HepG2 (cell line): ENCODE measurements around the gene MICA. TPM values are rescaled to one million over a fixed set of nuclear protein-coding genes. Genes with fewer than 3 reads are reported as not detected.

ENCODE experiments used
- KDM5A ChIP-seq: fragments of 200-600 bp; sonication (generic); IDR thresholded peaks from 2 replicates; pipeline ENCODE4 v1.7.0; 2018; ENCODE audit warnings: antibody characterized with exemption, mild to moderate bottlenecking, low read length, borderline replicate concordance
- NAIF1 ChIP-seq: sonication (generic); formaldehyde crosslinking; IDR thresholded peaks from 2 replicates; pipeline ENCODE4 v1.5.0; 2020; ENCODE audit warnings: mild to moderate bottlenecking, missing genetic modification reagents, borderline replicate concordance
- PPARG ChIP-seq: conservative IDR thresholded peaks from 2 replicates; pipeline ENCODE4 v1.6.1; 2016; ENCODE audit warnings: missing biosample characterization, missing genetic modification reagents
- SOX6 ChIP-seq, 2 experiments: fragments of 450-650 bp in 1 of 2; sonication (generic) in 1 of 2; formaldehyde crosslinking in 1 of 2; IDR thresholded peaks; 2 replicates each; pipeline versions ENCODE4 v1.4.0 to v1.6.1; 2017 to 2020; ENCODE audit warnings: antibody characterized with exemption in 1 of 2, mild to moderate bottlenecking in 1 of 2, missing genetic modification reagents in 1 of 2
- STAT5B ChIP-seq: sonication (generic); formaldehyde crosslinking; IDR thresholded peaks from 2 replicates; pipeline ENCODE4 v1.4.0; 2020; ENCODE audit warnings: missing genetic modification reagents
- THAP11 ChIP-seq: IDR thresholded peaks from 2 replicates; pipeline ENCODE4 v1.6.1; 2016; ENCODE audit warnings: missing biosample characterization, missing genetic modification reagents
- ZBTB42 ChIP-seq: sonication (generic); formaldehyde crosslinking; IDR thresholded peaks from 2 replicates; pipeline ENCODE4 v1.5.0; 2020; ENCODE audit warnings: mild to moderate bottlenecking, missing genetic modification reagents
- ZNF24 ChIP-seq: fragments of 450-650 bp; IDR thresholded peaks from 2 replicates; pipeline ENCODE4 v1.6.1; 2017; ENCODE audit warnings: antibody characterized with exemption, mild to moderate bottlenecking
- ZNF274 ChIP-seq: sonication (generic); formaldehyde crosslinking; IDR thresholded peaks from 2 replicates; pipeline ENCODE4 v1.5.1; 2020; ENCODE audit warnings: mild to moderate bottlenecking, missing genetic modification reagents
- ZNF660 ChIP-seq: sonication (generic); formaldehyde crosslinking; IDR thresholded peaks from 2 replicates; pipeline ENCODE4 v1.5.1; 2020; ENCODE audit warnings: mild to moderate bottlenecking, low read depth, missing genetic modification reagents, borderline replicate concordance
- ZNF841 ChIP-seq: sonication (generic); formaldehyde crosslinking; IDR thresholded peaks from 2 replicates; pipeline ENCODE4 v1.8.1; 2023; ENCODE audit warnings: missing genetic modification reagents, borderline replicate concordance
- polyA plus RNA-seq, 8 experiments: library from polyadenylated mRNA; depleted of rRNA in 3 of 8; stranded (reverse) in 7 of 8; unstranded in 1 of 8; fragments of >200 nt; fragmentation: Illumina TruSeq in 4 of 8; extraction: Trizol in 4 of 8; gene quantifications; 2 replicates each; pipeline versions ENCODE4 v1.2.1 to v1.2.3, GENCODE V29; 2011 to 2016; ENCODE audit warnings: low read depth in 4 of 8, missing spikeins in 1 of 8, mixed read lengths in 1 of 8; ENCODE audit not compliant: insufficient read depth in 1 of 8
- total RNA-seq, 5 experiments: library from RNA; depleted of rRNA; stranded (reverse); fragments of >200 nt; fragmentation: Illumina TruSeq; extraction: Trizol; gene quantifications; 2 replicates each; pipeline ENCODE4 v1.2.3, GENCODE V29; 2016; ENCODE audit warnings: low read depth in 1 of 5
- TF ChIP-seq, protein P1 (sequence below): sonication (generic); formaldehyde crosslinking; IDR thresholded peaks from 2 replicates; pipeline ENCODE4 v1.4.0; 2020; ENCODE audit warnings: missing genetic modification reagents
- TF ChIP-seq, protein P2 (sequence below): sonication (generic); formaldehyde crosslinking; IDR thresholded peaks from 2 replicates; pipeline ENCODE4 v1.8.1; 2023; ENCODE audit warnings: mild to moderate bottlenecking, missing genetic modification reagents
- TF ChIP-seq, protein P3 (sequence below): sonication (generic); formaldehyde crosslinking; IDR thresholded peaks from 2 replicates; pipeline ENCODE4 v1.9.0; 2021; ENCODE audit warnings: mild to moderate bottlenecking, missing genetic modification reagents
- TF ChIP-seq, protein P4 (sequence below): sonication (generic); formaldehyde crosslinking; IDR thresholded peaks from 2 replicates; pipeline ENCODE4 v1.8.0; 2022; ENCODE audit warnings: mild to moderate bottlenecking, missing genetic modification reagents; ENCODE audit not compliant: insufficient replicate concordance

The MICA gene
- total and polyA plus RNA-seq, 2 of the 13 experiments (the other 11 are each of a cell fraction or from before 2014, with no cell fraction given) = 21.6 to 38.1 TPM

DNA sequence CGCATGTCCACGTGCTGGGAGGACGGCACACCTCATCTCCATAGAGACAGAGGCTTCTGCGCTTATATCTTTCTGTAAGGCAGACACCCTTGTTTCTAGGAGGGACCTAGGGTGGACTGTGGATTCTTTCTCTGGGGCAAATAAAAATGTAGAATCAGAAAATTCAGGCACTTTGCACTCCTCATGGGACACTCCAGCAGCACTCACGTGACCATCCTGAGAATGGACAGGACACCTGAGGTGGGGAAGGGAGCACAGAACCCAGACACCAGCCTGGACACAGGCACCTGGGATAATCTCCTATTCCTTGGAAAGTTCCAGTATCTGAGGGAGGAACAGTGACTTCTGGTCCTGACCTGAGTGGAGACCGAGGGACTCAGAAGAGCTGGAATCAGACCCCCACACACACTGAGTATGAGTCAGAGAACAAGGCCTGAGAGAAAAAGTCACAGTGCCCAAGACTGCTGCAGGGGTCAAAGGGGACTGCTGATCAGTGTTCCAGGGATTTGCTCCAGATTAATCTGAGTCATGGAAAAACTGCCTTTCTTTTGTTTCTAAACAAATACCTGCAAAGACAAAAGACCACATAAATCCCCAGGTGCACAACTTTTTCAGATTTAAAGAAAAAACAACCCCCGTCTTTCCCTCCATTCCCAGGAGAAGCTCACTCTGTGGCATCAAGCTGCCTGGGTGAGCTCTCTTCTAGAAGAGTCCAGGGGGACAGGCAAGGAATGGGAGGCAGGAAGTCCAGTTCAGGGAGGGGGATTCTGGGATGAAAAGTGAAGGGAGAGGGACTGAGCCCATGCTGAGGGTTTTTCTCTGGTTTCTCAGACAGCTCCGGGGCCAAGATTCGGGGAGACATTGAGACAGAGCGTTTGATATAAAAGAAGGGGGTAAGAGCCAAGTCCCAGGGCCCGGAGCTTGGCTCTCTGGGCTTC lies 58.9 kb downstream of the MICA start (continued):
- TF ChIP-seq, protein P1, sequence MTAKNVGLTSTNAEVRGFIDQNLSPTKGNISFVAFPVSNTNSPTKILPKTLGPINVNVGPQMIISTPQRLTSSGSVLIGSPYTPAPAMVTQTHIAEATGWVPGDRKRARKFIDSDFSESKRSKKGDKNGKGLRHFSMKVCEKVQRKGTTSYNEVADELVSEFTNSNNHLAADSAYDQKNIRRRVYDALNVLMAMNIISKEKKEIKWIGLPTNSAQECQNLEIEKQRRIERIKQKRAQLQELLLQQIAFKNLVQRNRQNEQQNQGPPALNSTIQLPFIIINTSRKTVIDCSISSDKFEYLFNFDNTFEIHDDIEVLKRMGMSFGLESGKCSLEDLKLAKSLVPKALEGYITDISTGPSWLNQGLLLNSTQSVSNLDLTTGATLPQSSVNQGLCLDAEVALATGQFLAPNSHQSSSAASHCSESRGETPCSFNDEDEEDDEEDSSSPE (CRISPR knock-in tag) = no peak
- TF ChIP-seq, protein P2, sequence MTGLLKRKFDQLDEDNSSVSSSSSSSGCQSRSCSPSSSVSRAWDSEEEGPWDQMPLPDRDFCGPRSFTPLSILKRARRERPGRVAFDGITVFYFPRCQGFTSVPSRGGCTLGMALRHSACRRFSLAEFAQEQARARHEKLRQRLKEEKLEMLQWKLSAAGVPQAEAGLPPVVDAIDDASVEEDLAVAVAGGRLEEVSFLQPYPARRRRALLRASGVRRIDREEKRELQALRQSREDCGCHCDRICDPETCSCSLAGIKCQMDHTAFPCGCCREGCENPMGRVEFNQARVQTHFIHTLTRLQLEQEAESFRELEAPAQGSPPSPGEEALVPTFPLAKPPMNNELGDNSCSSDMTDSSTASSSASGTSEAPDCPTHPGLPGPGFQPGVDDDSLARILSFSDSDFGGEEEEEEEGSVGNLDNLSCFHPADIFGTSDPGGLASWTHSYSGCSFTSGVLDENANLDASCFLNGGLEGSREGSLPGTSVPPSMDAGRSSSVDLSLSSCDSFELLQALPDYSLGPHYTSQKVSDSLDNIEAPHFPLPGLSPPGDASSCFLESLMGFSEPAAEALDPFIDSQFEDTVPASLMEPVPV (CRISPR knock-in tag) = no peak
- TF ChIP-seq ZNF24 (no peak), THAP11 (no peak), PPARG (0 out of 2 replicates have a peak, but pooled peaks have one; percentile 5), STAT5B (no peak), ZBTB42 (CRISPR knock-in tag) (no peak), SOX6 (IDR thresholded peaks at IDR 0.05) (no peak), SOX6 (CRISPR knock-in tag; IDR thresholded peaks at IDR 0.05) (no peak), KDM5A (no peak), NAIF1 (CRISPR knock-in tag) (no peak), ZNF274 (no peak), ZNF660 (CRISPR knock-in tag) (no peak), ZNF841 (no peak)
- TF ChIP-seq, protein P3, sequence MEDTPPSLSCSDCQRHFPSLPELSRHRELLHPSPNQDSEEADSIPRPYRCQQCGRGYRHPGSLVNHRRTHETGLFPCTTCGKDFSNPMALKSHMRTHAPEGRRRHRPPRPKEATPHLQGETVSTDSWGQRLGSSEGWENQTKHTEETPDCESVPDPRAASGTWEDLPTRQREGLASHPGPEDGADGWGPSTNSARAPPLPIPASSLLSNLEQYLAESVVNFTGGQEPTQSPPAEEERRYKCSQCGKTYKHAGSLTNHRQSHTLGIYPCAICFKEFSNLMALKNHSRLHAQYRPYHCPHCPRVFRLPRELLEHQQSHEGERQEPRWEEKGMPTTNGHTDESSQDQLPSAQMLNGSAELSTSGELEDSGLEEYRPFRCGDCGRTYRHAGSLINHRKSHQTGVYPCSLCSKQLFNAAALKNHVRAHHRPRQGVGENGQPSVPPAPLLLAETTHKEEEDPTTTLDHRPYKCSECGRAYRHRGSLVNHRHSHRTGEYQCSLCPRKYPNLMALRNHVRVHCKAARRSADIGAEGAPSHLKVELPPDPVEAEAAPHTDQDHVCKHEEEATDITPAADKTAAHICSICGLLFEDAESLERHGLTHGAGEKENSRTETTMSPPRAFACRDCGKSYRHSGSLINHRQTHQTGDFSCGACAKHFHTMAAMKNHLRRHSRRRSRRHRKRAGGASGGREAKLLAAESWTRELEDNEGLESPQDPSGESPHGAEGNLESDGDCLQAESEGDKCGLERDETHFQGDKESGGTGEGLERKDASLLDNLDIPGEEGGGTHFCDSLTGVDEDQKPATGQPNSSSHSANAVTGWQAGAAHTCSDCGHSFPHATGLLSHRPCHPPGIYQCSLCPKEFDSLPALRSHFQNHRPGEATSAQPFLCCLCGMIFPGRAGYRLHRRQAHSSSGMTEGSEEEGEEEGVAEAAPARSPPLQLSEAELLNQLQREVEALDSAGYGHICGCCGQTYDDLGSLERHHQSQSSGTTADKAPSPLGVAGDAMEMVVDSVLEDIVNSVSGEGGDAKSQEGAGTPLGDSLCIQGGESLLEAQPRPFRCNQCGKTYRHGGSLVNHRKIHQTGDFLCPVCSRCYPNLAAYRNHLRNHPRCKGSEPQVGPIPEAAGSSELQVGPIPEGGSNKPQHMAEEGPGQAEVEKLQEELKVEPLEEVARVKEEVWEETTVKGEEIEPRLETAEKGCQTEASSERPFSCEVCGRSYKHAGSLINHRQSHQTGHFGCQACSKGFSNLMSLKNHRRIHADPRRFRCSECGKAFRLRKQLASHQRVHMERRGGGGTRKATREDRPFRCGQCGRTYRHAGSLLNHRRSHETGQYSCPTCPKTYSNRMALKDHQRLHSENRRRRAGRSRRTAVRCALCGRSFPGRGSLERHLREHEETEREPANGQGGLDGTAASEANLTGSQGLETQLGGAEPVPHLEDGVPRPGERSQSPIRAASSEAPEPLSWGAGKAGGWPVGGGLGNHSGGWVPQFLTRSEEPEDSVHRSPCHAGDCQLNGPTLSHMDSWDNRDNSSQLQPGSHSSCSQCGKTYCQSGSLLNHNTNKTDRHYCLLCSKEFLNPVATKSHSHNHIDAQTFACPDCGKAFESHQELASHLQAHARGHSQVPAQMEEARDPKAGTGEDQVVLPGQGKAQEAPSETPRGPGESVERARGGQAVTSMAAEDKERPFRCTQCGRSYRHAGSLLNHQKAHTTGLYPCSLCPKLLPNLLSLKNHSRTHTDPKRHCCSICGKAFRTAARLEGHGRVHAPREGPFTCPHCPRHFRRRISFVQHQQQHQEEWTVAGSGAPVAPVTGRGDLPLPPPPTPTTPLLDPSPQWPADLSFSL = no peak
- TF ChIP-seq, protein P4, sequence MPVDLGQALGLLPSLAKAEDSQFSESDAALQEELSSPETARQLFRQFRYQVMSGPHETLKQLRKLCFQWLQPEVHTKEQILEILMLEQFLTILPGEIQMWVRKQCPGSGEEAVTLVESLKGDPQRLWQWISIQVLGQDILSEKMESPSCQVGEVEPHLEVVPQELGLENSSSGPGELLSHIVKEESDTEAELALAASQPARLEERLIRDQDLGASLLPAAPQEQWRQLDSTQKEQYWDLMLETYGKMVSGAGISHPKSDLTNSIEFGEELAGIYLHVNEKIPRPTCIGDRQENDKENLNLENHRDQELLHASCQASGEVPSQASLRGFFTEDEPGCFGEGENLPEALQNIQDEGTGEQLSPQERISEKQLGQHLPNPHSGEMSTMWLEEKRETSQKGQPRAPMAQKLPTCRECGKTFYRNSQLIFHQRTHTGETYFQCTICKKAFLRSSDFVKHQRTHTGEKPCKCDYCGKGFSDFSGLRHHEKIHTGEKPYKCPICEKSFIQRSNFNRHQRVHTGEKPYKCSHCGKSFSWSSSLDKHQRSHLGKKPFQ = no peak
